GM19455 (cell line): Measurements from ENCODE around the gene GNG4.

Experiments used
- ATAC-seq: cut with Tn5 transposase; IDR thresholded peaks from one replicate; pipeline ENCODE4 v1.9.1; 2021; ENCODE audit not compliant: unreplicated experiment

GNG4 gene

DNA sequence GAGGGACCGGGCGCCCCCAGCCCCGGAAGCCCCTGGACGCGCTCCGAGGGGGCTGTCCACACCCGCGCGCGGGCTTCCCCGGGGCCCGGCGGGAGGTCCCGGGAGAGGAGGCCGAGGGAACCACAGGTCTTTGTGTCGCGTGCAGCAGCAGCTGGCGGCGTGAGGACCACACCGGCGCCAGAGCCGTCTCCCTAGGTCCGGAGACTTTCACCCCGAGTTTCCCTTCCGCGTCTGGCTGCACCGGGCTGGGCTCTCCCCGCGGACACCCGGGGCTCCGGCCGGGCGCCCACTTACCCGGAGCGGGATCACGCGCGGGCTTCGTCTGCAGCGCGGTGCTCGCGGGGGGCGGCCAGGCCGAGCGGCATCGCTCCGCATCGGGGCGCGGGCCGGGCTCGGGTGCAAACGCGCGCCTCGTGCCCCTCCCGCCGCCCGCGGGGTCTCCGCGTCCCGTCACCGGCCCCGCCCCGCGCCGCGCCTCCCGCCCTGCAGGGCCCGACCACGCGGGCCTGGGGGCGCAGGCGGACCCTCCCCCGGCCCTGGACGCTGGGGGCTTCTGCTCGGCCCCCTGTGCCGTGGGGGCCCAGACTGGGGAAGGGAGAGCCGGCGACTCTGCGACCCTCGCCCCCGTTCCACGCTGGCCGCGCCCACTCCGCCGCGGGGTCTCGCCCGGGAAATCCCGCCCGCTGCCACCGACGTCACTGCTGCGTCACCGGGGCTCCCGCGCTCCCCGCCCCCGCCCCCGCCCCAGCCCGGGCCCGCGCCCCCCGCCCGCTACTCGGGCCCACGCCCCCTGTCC is at the start of gene GNG4:
Gene GNG4 (minus strand): TSS at position 417 of the 796 bp plus-strand sequence. CDS start 65,946 bp downstream, outside the sequence.
- peak; percentile 60 for ATAC-seq

DNA sequence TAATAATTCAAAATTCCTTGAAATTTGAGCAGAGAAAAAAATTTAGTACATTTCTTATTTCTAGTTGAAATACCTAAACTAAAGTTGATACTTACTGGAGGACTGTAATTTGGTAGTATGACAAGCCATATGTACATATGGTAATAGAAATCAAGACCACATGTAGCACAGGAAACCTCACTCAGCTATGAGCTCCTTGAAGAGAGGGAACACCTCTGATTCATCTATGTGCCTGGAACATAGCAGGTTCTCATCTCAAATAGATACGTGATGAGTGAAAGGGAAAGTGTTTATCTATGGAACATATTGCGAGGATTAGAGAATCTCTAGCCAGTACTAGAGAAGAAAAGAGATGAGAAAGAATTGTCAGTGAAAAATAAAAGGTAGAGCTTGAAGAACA is 47.9 kb upstream of the GNG4 start:
- ATAC-seq, result no peak

GRCh38 chr1:235689356-235689755 is 39.8 kb upstream of the GNG4 start:
- no peak for ATAC-seq

GRCh38 chr1:235688096-235688495 is 38.5 kb upstream of the GNG4 start:
- ATAC-seq, result no peak

GRCh38 chr1:235683653-235684052 is 34.1 kb upstream of the GNG4 start:
- ATAC-seq, result no peak

DNA sequence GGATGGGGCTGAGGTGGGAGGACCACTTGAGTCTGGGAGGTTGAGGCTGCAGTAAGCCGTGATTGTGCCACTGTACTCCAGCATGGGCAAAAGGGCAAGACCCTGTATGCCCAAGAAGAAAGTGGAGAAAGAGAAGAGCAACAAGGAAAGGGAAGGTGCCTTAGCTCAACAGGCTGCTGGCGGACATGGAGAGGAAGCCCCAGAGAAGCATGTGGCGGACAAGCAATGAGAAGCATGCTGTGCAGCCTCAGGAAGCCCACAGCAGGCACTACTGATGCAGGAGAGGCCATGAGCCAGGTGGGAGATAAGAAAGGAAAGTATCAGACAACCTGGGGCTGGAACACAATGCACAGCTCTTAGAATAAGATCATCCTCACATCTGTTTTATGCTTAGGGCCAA is 32.6 kb upstream of the GNG4 start:
- no peak for ATAC-seq

DNA sequence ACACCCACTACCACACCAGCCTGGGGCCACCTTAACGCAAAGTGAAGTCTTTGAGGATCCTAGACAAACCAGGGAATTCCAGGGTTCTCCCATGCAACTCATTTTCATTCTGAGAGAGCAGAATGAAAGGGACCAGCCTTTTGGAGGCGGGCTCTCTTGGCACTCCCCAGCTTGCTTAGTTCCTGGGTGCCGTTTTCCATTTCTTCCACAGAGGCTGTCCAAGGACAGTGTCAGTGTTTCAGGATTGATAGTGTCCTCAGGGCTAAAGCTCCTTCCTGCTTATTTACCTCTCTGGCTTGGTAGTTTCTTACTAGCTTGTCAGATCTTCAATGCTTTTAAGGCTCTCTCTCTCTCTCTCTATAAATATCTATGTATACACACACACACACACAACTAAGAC is 30.1 kb upstream of the GNG4 start:
- no peak for ATAC-seq

DNA sequence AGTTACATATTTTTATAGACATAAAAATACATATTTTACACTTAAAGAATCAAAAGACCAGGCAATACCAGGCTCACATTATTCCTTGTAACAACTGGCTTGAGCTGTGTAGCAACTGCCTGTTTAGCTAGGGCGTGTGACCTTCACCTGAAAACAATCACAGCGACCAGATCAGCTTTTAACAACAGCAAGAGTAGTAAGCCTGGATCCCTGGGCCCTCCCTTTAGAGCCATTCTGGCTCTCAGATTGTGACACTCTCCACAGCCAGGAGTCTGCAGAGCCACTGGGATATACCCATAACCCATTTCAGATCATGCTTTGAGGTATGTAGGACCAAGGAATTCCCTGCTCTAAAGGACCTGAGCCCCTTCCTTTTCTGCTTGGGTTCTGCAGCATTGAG is 29.4 kb upstream of the GNG4 start:
- ATAC-seq, result no peak

- no peak for ATAC-seq
Measured at GRCh38 chr1:235675152-235675890, 25.7 kb upstream of the GNG4 start.

DNA sequence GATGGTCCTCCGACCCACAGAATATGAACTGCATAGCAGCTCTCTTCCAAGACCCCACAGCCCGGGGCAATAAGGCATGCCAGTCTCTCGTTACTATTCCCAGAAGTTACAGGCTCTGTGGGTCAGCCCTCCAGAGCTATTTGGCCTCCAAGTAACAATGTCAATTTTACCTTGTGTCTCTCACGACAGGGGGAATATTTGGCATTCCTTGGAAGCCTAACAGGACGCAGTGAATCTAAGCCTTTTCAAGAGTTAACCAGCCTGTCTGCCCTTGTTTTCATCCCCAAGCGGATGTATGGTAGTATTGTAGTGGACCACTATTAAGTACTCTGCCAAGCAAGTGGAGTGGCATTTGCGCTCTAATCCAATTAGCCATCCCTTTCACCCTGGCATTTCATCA is 24.4 kb upstream of the GNG4 start:
- ATAC-seq, result no peak

- ATAC-seq, result no peak
Measured at GRCh38 chr1:235671992-235672391, 22.4 kb upstream of the GNG4 start.

GRCh38 chr1:235670157-235670776 is 20.7 kb upstream of the GNG4 start:
- no peak for ATAC-seq

- no peak for ATAC-seq
Measured at GRCh38 chr1:235669277-235669676, 19.7 kb upstream of the GNG4 start.

GRCh38 chr1:235663628-235664027 is 14.0 kb upstream of the GNG4 start:
- no peak for ATAC-seq

- ATAC-seq, result no peak
Measured at GRCh38 chr1:235661568-235661967, 12.0 kb upstream of the GNG4 start.

- no peak for ATAC-seq
Measured at GRCh38 chr1:235659186-235659771, 9.7 kb upstream of the GNG4 start.

GRCh38 chr1:235657747-235658526 is 8.4 kb upstream of the GNG4 start:
- ATAC-seq, result no peak

GRCh38 chr1:235657269-235657668 is 7.7 kb upstream of the GNG4 start:
- ATAC-seq, result no peak

GRCh38 chr1:235652364-235652763 is 2.8 kb upstream of the GNG4 start:
- ATAC-seq, result no peak

DNA sequence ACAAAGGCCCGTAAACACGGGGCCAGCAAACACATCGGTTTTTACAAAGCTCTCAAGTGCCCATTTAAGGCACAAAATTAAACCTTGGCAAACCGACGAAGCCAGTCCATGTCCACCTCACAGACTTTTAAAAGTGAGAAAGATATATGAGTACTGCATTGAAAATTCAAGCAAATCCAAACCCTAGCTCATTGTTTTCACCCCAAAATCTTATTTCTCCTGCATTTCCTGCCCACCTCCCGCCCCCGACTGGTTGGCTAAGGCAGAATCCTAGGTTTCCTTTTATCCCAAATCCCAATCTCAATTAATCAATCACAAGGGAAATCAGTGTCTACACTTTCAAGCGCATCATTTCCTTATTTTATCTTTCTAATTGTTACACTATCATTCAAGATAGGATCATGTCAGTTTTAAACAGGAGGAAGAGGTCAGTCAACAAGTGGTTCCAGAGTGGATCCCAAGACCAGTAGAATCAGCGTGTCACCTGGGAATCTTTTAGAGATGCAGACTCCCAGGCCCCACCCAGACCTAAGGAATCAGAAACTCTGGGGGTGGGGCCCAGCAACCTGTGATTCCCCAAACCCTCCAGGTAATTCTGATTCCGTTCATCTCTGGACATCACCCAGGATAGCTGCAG is 1.7 kb upstream of the GNG4 start:
- ATAC-seq, result no peak
